Endothelial cell of umbilical vein (primary cell): ENCODE results near the gene TJP3. TPM values are rescaled to one million over a fixed set of nuclear protein-coding genes. Genes with fewer than 3 reads are reported as not detected.

Experiments
- BruUV-seq: library from RNA; stranded (reverse); fragments of 400-500 nt; replicated peaks from 2 replicates; lab custom pipeline; 2021; lab: Mats Ljungman, UMichigan
- CTCF ChIA-PET: fragments of 300-600, 350-600 bp; sonication (Branson Sonifier 250); formaldehyde crosslinking; loops from one replicate; lab custom pipeline; 2021; ENCODE audit warnings: antibody characterized with exemption, inconsistent platforms; lab: Charles Lee
- POLR2A ChIA-PET: fragments of 300-600, 350-600 bp; sonication (Branson Sonifier 250); formaldehyde crosslinking; loops from one replicate; lab custom pipeline; 2021; ENCODE audit warnings: antibody characterized with exemption, inconsistent platforms; lab: Charles Lee
- DNase-seq: peaks from one replicate; pipeline ENCODE4 v3.0.0-alpha.2; 2011; ENCODE audit warnings: low read depth, low spot score
- FAIRE-seq: peaks from 2 replicates; lab custom pipeline; 2011; peaks lifted over from hg19 to GRCh38; lab: Jason Lieb, UNC
- H2AFZ ChIP-seq: 2 replicates; pipeline ENCODE4 v1.6.0; 2012; ENCODE audit warnings: low read depth, low read length, control low read depth, inconsistent platforms
- H3K27ac ChIP-seq: 2 replicates; pipeline ENCODE4 v1.5.1; 2011; ENCODE audit warnings: low read depth, mild to moderate bottlenecking, control low read depth, low read length, moderate library complexity; ENCODE audit not compliant: insufficient read depth
- H3K27me3 ChIP-seq, 2 experiments: 2 replicates each; pipeline versions ENCODE4 v1.6.0 to v1.6.1; 2011; ENCODE audit warnings: low read length in 2 of 2, mixed read lengths in 1 of 2; ENCODE audit not compliant: control insufficient read depth in 2 of 2, insufficient read depth in 2 of 2
- H3K36me3 ChIP-seq, 2 experiments: 2 replicates in 1 of 2; 3 replicates in 1 of 2; pipeline ENCODE4 v1.5.1; 2011; ENCODE audit warnings: low read length in 2 of 2, mild to moderate bottlenecking in 1 of 2, moderate library complexity in 1 of 2; ENCODE audit not compliant: control insufficient read depth in 2 of 2, insufficient read depth in 2 of 2; ENCODE audit errors: extremely low read depth in 1 of 2
- H3K4me1 ChIP-seq: 3 replicates; pipeline ENCODE4 v1.5.1; 2011; ENCODE audit warnings: mild to moderate bottlenecking, low read length; ENCODE audit not compliant: control insufficient read depth, insufficient read depth; ENCODE audit errors: extremely low read depth
- H3K4me2 ChIP-seq: 2 replicates; pipeline ENCODE4 v1.6.1; 2011; ENCODE audit warnings: low read length, control low read depth, mixed read lengths; ENCODE audit not compliant: insufficient read depth
- H3K4me3 ChIP-seq, 3 experiments: fragments of 200-600 bp in 1 of 3; sonication (generic), shearing (Covaris generic) in 1 of 3; replicated peaks in 1 of 3; 2 replicates each; pipeline ENCODE4 v1.5.1; 2011 to 2016; ENCODE audit warnings: control low read depth in 3 of 3, low read length in 3 of 3, mild to moderate bottlenecking in 2 of 3, inconsistent platforms in 1 of 3, low read depth in 1 of 3, moderate library complexity in 1 of 3; ENCODE audit not compliant: insufficient read depth in 1 of 3
- H3K79me2 ChIP-seq: 2 replicates; pipeline ENCODE4 v1.6.0; 2012; ENCODE audit warnings: low read length, inconsistent platforms; ENCODE audit not compliant: control insufficient read depth, insufficient read depth
- H3K9ac ChIP-seq: replicated peaks from 2 replicates; pipeline ENCODE3; 2011; ENCODE audit warnings: low read length, control low read depth; ENCODE audit not compliant: insufficient read depth; ENCODE audit errors: extremely low read depth
- H3K9me1 ChIP-seq: replicated peaks from 3 replicates; pipeline ENCODE4 v1.6.0; 2011; ENCODE audit warnings: mild to moderate bottlenecking, low read length; ENCODE audit not compliant: control insufficient read depth, insufficient read depth; ENCODE audit errors: extremely low read depth
- H3K9me3 ChIP-seq: replicated peaks from 2 replicates; pipeline ENCODE4 v1.5.1; 2012; ENCODE audit warnings: low read length, inconsistent platforms; ENCODE audit not compliant: control insufficient read depth, insufficient read depth
- H4K20me1 ChIP-seq: replicated peaks from 2 replicates; pipeline ENCODE3; 2011; ENCODE audit warnings: mild to moderate bottlenecking, low read length; ENCODE audit not compliant: control insufficient read depth, insufficient read depth; ENCODE audit errors: extremely low read depth
- CTCF ChIP-seq, 2 donors: IDR thresholded peaks; 1 replicate in 1 of 2; 2 replicates in 1 of 2; pipeline ENCODE4 v1.5.1; 2011; ENCODE audit warnings: low read length in 2 of 2, mild to moderate bottlenecking in 2 of 2, moderate library complexity in 2 of 2, control low read depth in 1 of 2, inconsistent platforms in 1 of 2, low read depth in 1 of 2; ENCODE audit not compliant: insufficient read depth in 1 of 2; ENCODE audit errors: extremely low read depth in 1 of 2
- EZH2 ChIP-seq: IDR thresholded peaks from 2 replicates; pipeline ENCODE4 v1.6.1; 2012; ENCODE audit warnings: borderline replicate concordance, low read depth, mild to moderate bottlenecking, moderate library complexity, low read length, inconsistent platforms; ENCODE audit not compliant: severe bottlenecking
- FOS ChIP-seq: IDR thresholded peaks from 2 replicates; pipeline ENCODE4 v1.6.1; 2011; ENCODE audit warnings: mild to moderate bottlenecking, low read length, moderate library complexity, borderline replicate concordance; ENCODE audit not compliant: insufficient read depth
- GATA2 ChIP-seq: IDR thresholded peaks from 2 replicates; pipeline ENCODE4 v1.7.0; 2011; ENCODE audit warnings: low read depth, mild to moderate bottlenecking, moderate library complexity, mixed read lengths, low read length; ENCODE audit not compliant: insufficient read length, insufficient read depth
- JUN ChIP-seq: IDR thresholded peaks from 2 replicates; pipeline ENCODE4 v1.6.1; 2011; ENCODE audit warnings: borderline replicate concordance, low read depth; ENCODE audit not compliant: insufficient read length, insufficient read depth
- POLR2A ChIP-seq: IDR thresholded peaks from 2 replicates; pipeline ENCODE4 v1.6.1; 2012; ENCODE audit warnings: low read depth, mild to moderate bottlenecking, control low read depth, low read length
- POLR2AphosphoS5 ChIP-seq: IDR thresholded peaks from 2 replicates; pipeline ENCODE4 v1.6.1; 2012; ENCODE audit warnings: low read depth, mild to moderate bottlenecking, control low read depth, low read length, moderate library complexity; ENCODE audit not compliant: insufficient read depth
- dilution Hi-C: fragments of 300-500 bp; cut with MboI; formaldehyde crosslinking; loops from one replicate; pipeline ENCODE4 v1.15.0; 2019; ENCODE audit warnings: low sequenced_read_pairs; ENCODE audit not compliant: extremely low pct_ligation_motif_present
- intact Hi-C: fragments of 100-400 bp; cut with micrococcal nuclease; formaldehyde crosslinking; loops from one replicate; pipeline ENCODE4 v1.10.0; 2022
- polyA plus RNA-seq, 4 experiments: library from polyadenylated mRNA; depleted of rRNA in 3 of 4; stranded (reverse) in 3 of 4; unstranded in 1 of 4; fragments of >200 nt; gene quantifications; 2 replicates each; pipeline versions ENCODE4 v1.2.1 to v1.2.3, GENCODE V29; 2011 to 2012; ENCODE audit warnings: missing spikeins in 1 of 4
- total RNA-seq: library from RNA; stranded (reverse); gene quantifications from 2 replicates; pipeline ENCODE4 v1.2.3, GENCODE V29; 2021
- TF ChIP-seq, protein P1 (sequence below): IDR thresholded peaks from 2 replicates; pipeline ENCODE4 v1.6.1; 2011; ENCODE audit not compliant: insufficient read depth, insufficient read length

The TJP3 gene
- total and polyA plus RNA-seq, 2 donors (not counting 3 experiments of a cell fraction or from before 2014, with no cell fraction given) = 0.10 TPM; not detected in 1

GRCh38 chr19:3743486-3743885, 35.3 kb downstream of the TJP3 start:
- Histone ChIP-seq H3K4me2 (no peak overlapping the region), H3K79me2 (no peaks in the 10 kb centered on the region), H3K27me3 (no peaks in the 10 kb centered on the region), H3K4me3 (no peak overlapping the region), H3K4me1 (no peaks in the 10 kb centered on the region), H3K9ac (no peak overlapping the region), H2AFZ (no peak overlapping the region), H3K9me1 (no peaks in the 10 kb centered on the region), H3K27ac (no peak overlapping the region), H4K20me1 (no peaks in the 10 kb centered on the region), H3K36me3 (no peaks in the 10 kb centered on the region), H3K9me3 (no peaks in the 10 kb centered on the region)
- CTCF ChIA-PET = interaction anchor here (1.0 kb wide), 1 partner anchor 78 kb away, joined by 3 read pairs; no protein-coding TSS in a partner anchor
- peak; percentile 15 for DNase-seq
- dilution Hi-C loops (no loop called here), intact Hi-C loops (no loop called here)
- POLR2A ChIA-PET = no interaction called here
- FAIRE-seq = peak; percentile 64
- TF ChIP-seq EZH2 = no peak
- no peak for TF ChIP-seq JUN
- TF ChIP-seq, protein P1, sequence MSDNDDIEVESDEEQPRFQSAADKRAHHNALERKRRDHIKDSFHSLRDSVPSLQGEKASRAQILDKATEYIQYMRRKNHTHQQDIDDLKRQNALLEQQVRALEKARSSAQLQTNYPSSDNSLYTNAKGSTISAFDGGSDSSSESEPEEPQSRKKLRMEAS = no peak
- TF ChIP-seq POLR2A = no peak
- TF ChIP-seq CTCF (IDR thresholded peaks at IDR 0.05; ENCODE audit: extremely low read depth in 1 of 2, insufficient read depth in 1 of 2, low read depth in 1 of 2, low read length in 2 of 2) = no peak
- TF ChIP-seq POLR2AphosphoS5 = no peak
- TF ChIP-seq GATA2 = no peak
- no peak for TF ChIP-seq FOS
- BruUV-seq = no TSS peak
